ENCODE data around the gene CCDC80.

Gene CCDC80

GRCh38 chr3:112638327-112639020, 2.5 kb downstream of the CCDC80 start:
- no peak overlapping the region for H3K27ac ChIP-seq
- TF ChIP-seq, protein P1, sequence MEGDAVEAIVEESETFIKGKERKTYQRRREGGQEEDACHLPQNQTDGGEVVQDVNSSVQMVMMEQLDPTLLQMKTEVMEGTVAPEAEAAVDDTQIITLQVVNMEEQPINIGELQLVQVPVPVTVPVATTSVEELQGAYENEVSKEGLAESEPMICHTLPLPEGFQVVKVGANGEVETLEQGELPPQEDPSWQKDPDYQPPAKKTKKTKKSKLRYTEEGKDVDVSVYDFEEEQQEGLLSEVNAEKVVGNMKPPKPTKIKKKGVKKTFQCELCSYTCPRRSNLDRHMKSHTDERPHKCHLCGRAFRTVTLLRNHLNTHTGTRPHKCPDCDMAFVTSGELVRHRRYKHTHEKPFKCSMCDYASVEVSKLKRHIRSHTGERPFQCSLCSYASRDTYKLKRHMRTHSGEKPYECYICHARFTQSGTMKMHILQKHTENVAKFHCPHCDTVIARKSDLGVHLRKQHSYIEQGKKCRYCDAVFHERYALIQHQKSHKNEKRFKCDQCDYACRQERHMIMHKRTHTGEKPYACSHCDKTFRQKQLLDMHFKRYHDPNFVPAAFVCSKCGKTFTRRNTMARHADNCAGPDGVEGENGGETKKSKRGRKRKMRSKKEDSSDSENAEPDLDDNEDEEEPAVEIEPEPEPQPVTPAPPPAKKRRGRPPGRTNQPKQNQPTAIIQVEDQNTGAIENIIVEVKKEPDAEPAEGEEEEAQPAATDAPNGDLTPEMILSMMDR (conservative IDR thresholded peaks at IDR 0.05) = no peak

GRCh38 chr3:112637700-112638099, 3.2 kb downstream of the CCDC80 start:
- TF ChIP-seq, protein P1 (conservative IDR thresholded peaks at IDR 0.05) = no peak
- H3K27ac ChIP-seq = no peak overlapping the region

- H3K27ac ChIP-seq = no peak overlapping the region
- TF ChIP-seq, protein P1 (conservative IDR thresholded peaks at IDR 0.05) = no peak
These were observed 5.3 kb downstream of the CCDC80 start for GRCh38 chr3:112635674-112636073.

DNA sequence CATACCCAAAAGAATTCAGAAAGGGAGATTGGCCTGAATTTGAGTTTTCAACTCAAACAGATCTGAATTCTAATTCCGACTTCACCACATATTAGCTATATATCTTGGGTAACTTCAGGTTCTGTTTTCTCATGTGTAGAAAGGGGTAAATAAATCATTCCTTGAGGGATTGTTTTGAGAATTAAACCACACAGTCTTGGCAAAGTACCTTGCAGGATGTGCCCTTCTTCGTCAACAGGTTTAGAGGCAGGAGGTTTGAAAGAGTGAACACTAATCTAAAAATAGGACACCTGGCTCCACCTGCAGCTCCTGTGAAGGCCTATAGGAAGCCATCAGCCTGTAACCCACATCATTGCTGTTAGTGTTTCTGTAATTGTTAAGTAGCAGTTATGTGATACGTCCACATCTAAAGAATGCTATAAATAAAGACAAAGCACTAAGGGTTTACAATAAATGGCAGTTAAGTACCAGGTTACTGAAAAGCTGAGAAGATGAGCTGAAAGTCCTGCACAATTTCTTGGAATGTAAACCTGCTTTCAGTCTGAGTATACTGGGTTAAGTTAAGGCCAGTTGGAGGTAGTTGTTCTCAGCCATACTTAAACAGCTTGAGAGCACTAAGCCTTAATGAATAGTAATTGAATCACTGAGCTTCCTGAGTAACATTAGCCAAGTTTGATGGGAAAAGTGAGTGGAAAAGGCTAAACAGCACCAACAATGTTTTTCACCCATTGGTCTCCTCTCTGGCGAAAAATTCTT, 6.0 kb downstream of the CCDC80 start:
- H3K27ac ChIP-seq = no peak overlapping the region
- TF ChIP-seq, protein P1 (conservative IDR thresholded peaks at IDR 0.05) = no peak

DNA sequence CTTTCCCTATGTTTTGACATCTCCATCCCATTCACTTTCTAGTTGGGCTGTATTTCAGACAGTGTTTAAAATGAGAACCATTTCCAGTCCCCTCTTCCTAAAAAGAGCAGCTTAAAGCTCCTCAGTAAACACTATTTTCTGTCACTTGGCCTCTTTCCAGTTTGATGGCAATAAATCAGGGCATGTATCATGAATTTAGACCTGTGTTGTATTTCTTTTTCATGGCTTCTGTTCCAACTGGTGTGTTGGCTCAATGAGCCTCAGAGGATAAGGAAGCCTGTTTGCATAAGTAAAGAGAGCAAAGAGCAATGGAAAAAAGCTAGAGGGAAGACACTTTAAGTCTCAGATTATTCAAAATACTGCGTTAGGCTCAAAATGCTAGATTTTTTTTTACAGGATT, 7.2 kb downstream of the CCDC80 start:
- TF ChIP-seq, protein P1 (conservative IDR thresholded peaks at IDR 0.05) = no peak
- peak overlapping the region; percentile 65 for H3K27ac ChIP-seq

DNA sequence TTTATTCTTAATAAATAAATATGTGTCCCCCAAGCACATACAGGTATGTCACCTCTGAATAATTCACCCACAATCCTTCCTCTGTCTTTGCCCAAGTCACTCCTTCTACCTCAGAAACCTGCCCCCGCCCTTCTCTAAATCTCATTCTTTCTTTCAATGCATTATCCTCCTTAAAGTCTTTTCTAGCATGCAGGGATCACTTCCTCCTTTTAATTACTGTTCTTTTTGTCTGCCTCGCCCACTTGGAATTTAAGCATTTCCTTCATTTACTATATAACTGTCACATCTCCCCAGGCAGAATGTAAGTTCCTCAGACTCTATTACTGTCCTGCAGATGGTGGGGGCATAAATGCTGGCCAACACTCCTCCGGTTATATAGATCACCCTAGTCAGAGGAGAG, 7.8 kb downstream of the CCDC80 start:
- H3K27ac ChIP-seq = peak overlapping the region; percentile 65
- TF ChIP-seq, protein P1 (conservative IDR thresholded peaks at IDR 0.05) = no peak

DNA sequence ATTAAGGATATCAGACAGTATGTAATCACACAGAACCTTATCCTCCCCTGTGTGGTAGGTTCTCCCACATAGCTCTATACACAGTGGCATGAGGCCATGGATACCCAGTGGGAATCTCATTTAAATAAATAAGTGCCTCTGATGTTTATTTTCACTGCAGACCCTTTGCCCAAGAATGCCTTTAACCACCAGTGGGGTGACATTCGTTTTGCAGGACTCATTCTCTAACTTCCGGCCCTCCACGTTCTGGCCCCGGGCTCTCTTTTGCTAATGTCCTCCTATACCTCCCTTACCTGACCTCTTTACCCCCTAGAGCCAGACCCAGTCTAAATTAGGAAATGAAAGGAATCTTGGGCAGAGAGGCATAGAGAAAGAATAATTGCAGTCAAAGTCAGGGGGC, 8.3 kb downstream of the CCDC80 start:
- TF ChIP-seq, protein P1 (conservative IDR thresholded peaks at IDR 0.05) = no peak
- H3K27ac ChIP-seq = peak overlapping the region; percentile 65
